Heart right ventricle (tissue), 16 donors: ENCODE measurements around the gene C16orf54. TPM values are rescaled to one million over a fixed set of nuclear protein-coding genes. Genes with fewer than 3 reads are reported as not detected.
"Not testable (repeated sequence)": the region's sequence is repeated elsewhere in the genome, so short reads cannot be mapped to it uniquely, and the experiment has no call there.

Experiments
- ATAC-seq, 8 donors: fragments of 200-7000 bp; cut with Tn5 transposase; one replicate each; pipeline ENCODE4 v1.9.1; 2020; ENCODE audit warnings: mild to moderate bottlenecking in 8 of 8, moderate library complexity in 8 of 8, moderate number of reproducible peaks in 1 of 8
- DNase-seq, 2 donors: peaks; one replicate each; pipeline ENCODE4 v3.0.0-alpha.2; 2020
- H3K27ac ChIP-seq, 10 donors: fragments of 200-600 bp; sonication (generic) in 2 of 10; one replicate each; pipeline versions ENCODE4 v1.5.0 to v1.8.0; 2020 to 2022; ENCODE audit warnings: mild to moderate bottlenecking in 3 of 10
- H3K27me3 ChIP-seq, 7 donors: fragments of 200-600 bp; one replicate each; pipeline ENCODE4 v1.8.0; 2021 to 2022; ENCODE audit warnings: mild to moderate bottlenecking in 2 of 7
- H3K36me3 ChIP-seq, 9 donors: fragments of 200-600 bp; sonication (generic) in 1 of 9; one replicate each; pipeline versions ENCODE4 v1.5.0 to v1.8.0; 2020 to 2022; ENCODE audit warnings: mild to moderate bottlenecking in 2 of 9
- H3K4me1 ChIP-seq, 9 donors: fragments of 200-600 bp; sonication (generic) in 1 of 9; one replicate each; pipeline versions ENCODE4 v1.5.0 to v1.8.0; 2020 to 2022; ENCODE audit warnings: mild to moderate bottlenecking in 4 of 9
- H3K4me3 ChIP-seq, 10 donors: fragments of 200-600 bp; sonication (generic) in 2 of 10; one replicate each; pipeline versions ENCODE4 v1.5.0 to v1.8.0; 2020 to 2022; ENCODE audit warnings: mild to moderate bottlenecking in 7 of 10, moderate library complexity in 2 of 10
- H3K9me3 ChIP-seq, 11 donors: fragments of 200-600 bp in 10 of 11; sonication (generic) in 2 of 11; one replicate each; pipeline versions ENCODE4 v1.5.0 to v1.8.0; 2013 to 2022; ENCODE audit warnings: mild to moderate bottlenecking in 2 of 11, control low read depth in 1 of 11, moderate library complexity in 1 of 11
- CTCF ChIP-seq, 9 donors: fragments of 200-600 bp; sonication (generic) in 2 of 9; IDR thresholded peaks; one replicate each; pipeline versions ENCODE4 v1.5.0 to v1.8.0; 2021 to 2022; ENCODE audit warnings: antibody characterized with exemption in 9 of 9, mild to moderate bottlenecking in 5 of 9, moderate library complexity in 1 of 9
- WGBS, 2 donors: extraction: QIAGEN DNeasy Blood & Tissue Kit; methylation state at CpG; one replicate each; pipeline ENCODE4 v1.1.7; 2013; ENCODE audit warnings: inconsistent platforms in 1 of 2; 5-methylcytosine and 5-hydroxymethylcytosine counted together
- intact Hi-C, 10 donors: fragments of 100-400 bp; cut with DNase I; formaldehyde crosslinking; loops; one replicate each; pipeline versions ENCODE4 v1.11.1 to v1.14.2; 2022
- polyA plus RNA-seq, 2 donors: library from polyadenylated mRNA; stranded (reverse); fragments of 200-250 nt; gene quantifications; one replicate each; pipeline ENCODE4 v1.2.3, GENCODE V29; 2013
- total RNA-seq, 10 donors: library from RNA; stranded (reverse); fragmentation: NEBNext Ultra II Directional in 3 of 10; extraction: Animal tissue kit (Norgen Biotek cat#: 25700) in 3 of 10; gene quantifications; one replicate each; pipeline versions ENCODE4 v1.2.1 to v1.2.4, GENCODE V29; 2021 to 2023
- donor health status: Arrhythmogenic right ventricular cardiomyopathy.
- donor health status: ischemic (EF 13 %, LVEDD 7.1; RV severe dilation, severe dysfunction).
- donor health status: healthy with polysubstance abuse.
- donor health status: DM: no; HTN: yes; CAD: no.
- donor health status: DM: no; HTN: no; CAD: no.
- donor health status: ischemic (EF 25% LVEDD 6.9; RV normal size, moderate dysfunction).
- donor health status: ischemic (EF 25% LVEDD 5.7; RV mildly dilated, moderate dysfunction).
- donor health status: healthy.
- donor health status: DM: yes; HTN: yes; CAD: no.
- donor health status: Ischemic cardiomyopathy.
- donor health status: ischemic (EF 35%, LVEDD 5.7; RV mildly dilated, moderate dysfunction).
- donor health status: nonischemic (EF 11% LVEDD 7.7; RV severe dilation, severe dysfunction).
- donor health status: DM: yes; HTN: yes; CAD: no.
- donor health status: PGD.
- donor health status: ischemic (EF 29% LVEDD 5.4; RV normal size, mild dysfunction).
- donor health status: nonischemic (EF 23%, LVEDD 6.1; RV moderate dilation, normal function).

C16orf54 gene
- total and polyA plus RNA-seq, 12 donors: 0.18 to 3.3 (median 0.53) TPM

- peak overlapping the region in 2 of 10 donors; percentile 13 to 46 for H3K27ac ChIP-seq
- TF ChIP-seq CTCF (IDR thresholded peaks at IDR 0.05): peak; percentile 74 to 91 (median 88)
- intact Hi-C loops: loop anchor here in 1 of 10 donors (10.0 kb wide), 1 partner anchor 60 kb away; no protein-coding TSS in a partner anchor
Measured at GRCh38 chr16:29784901-29785500, 39.2 kb upstream of the C16orf54 start.

GRCh38 chr16:29784157-29784556 is 38.4 kb upstream of the C16orf54 start:
- Histone ChIP-seq H3K9me3 (no peaks in the 10 kb centered on the region), H3K4me3 (no peak overlapping the region), H3K27ac (no peak overlapping the region), H3K27me3 (peaks cover 0 to 21% (median 4%) of the 10 kb centered on the region in 7 donors), H3K4me1 (peaks cover 0 to 13% (median 6%) of the 10 kb centered on the region in 9 donors), H3K36me3 (no peaks in the 10 kb centered on the region)
- intact Hi-C loops: loop anchor here in 1 of 10 donors (10.0 kb wide), 1 partner anchor 59 kb away; no protein-coding TSS in a partner anchor
- TF ChIP-seq CTCF (IDR thresholded peaks at IDR 0.05): no peak
- 91 to 96% methylated on average over 2 of the region's 2 CpGs for WGBS, 2 donors
- DNase-seq: no peak
- ATAC-seq: no peak

More at GRCh38 chr16:29784901-29785500, 39.2 kb upstream of the C16orf54 start:
- DNase-seq: peak; percentile 74 to 86
- peaks cover 0 to 12% (median 0%) of the 10 kb centered on the region in 7 donors for H3K27me3 ChIP-seq
- ATAC-seq: peak; percentile 75 to 95 (median 88)
- H3K36me3 ChIP-seq: no peaks in the 10 kb centered on the region
- no peaks in the 10 kb centered on the region for H3K9me3 ChIP-seq
- peak overlapping the region in 8 of 10 donors; percentile 15 to 38 (median 32) for H3K4me3 ChIP-seq
- WGBS, 2 donors: 4 to 5% methylated on average over 38 of the region's 38 CpGs
- peaks cover 4 to 21% (median 13%) of the 10 kb centered on the region in 9 donors for H3K4me1 ChIP-seq

- intact Hi-C loops: loop anchor here in 1 of 10 donors (10.0 kb wide), 1 partner anchor 59 kb away; no protein-coding TSS in a partner anchor
- not testable (repeated sequence) for H3K4me3 ChIP-seq, DNase-seq, H3K36me3 ChIP-seq, H3K27ac ChIP-seq, H3K9me3 ChIP-seq, ATAC-seq
- peaks cover 0 to 13% (median 6%) of the 10 kb centered on the region in 9 donors for H3K4me1 ChIP-seq
- peaks cover 0 to 27% (median 4%) of the 10 kb centered on the region in 7 donors for H3K27me3 ChIP-seq
- 77 to 82% methylated on average over 13 of the region's 13 CpGs for WGBS, 2 donors
Measured at GRCh38 chr16:29783094-29783953, 37.5 kb upstream of the C16orf54 start.

GRCh38 chr16:29779474-29779873 is 33.7 kb upstream of the C16orf54 start:
- no peak overlapping the region for H3K27ac ChIP-seq
- ATAC-seq (no peak), DNase-seq (no peak)
- peaks cover 0 to under 1% (median 0%) of the 10 kb centered on the region in 9 donors for H3K4me1 ChIP-seq
- intact Hi-C loops: loop anchor here in 1 of 10 donors (10.0 kb wide), 1 partner anchor 65 kb away; no protein-coding TSS in a partner anchor
- peaks cover 0 to 31% (median 4%) of the 10 kb centered on the region in 7 donors for H3K27me3 ChIP-seq
- 34 to 50% methylated on average over 10 of the region's 10 CpGs for WGBS, 2 donors
- no peak for TF ChIP-seq CTCF (IDR thresholded peaks at IDR 0.05)
- H3K36me3 ChIP-seq: no peaks in the 10 kb centered on the region
- no peak overlapping the region for H3K4me3 ChIP-seq
- H3K9me3 ChIP-seq: no peaks in the 10 kb centered on the region
